Measurements from ENCODE around the gene SETD7. TPM values are rescaled to one million over a fixed set of nuclear protein-coding genes. Genes with fewer than 3 reads are reported as not detected.
"Not testable (repeated sequence)": the region's sequence is repeated elsewhere in the genome, so short reads cannot be mapped to it uniquely, and the experiment has no call there.

Gene SETD7
- total and polyA plus RNA-seq, 2 donors from 2014 or later = 6.5 to 29.1 TPM

DNA sequence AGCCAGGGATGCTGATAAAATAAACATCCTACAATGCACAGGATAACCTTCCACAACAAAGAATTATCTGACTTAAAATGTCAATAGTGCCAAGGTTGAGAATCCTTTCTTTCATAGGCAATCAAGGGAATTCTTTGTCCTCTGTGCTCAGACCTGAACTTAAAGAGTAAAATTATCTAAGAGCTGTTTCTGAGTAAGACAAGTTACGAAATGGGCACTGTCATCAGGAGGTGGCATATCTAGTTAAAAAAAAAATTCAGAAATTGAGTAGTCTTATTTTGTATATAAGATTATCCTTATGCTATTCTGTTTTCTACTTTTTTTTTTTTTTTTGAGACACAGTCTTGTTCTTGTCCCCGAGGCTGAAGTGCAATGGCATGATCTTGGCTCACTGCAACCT lies 105.4 kb downstream of the SETD7 start:
- Histone ChIP-seq H3K4me1 (ENCODE audit: control insufficient read depth in 2 of 3, insufficient read depth in 2 of 3, low read depth in 1 of 3, low read length in 3 of 3) (peaks cover 0 to 11% (median 8%) of the 10 kb centered on the region in 3 donors), H3K9ac (ENCODE audit: low read length in 3 of 3) (no peak overlapping the region), H3K4me3 (ENCODE audit: low read length in 3 of 3) (no peak overlapping the region), H3K36me3 (ENCODE audit: control insufficient read depth in 2 of 3, insufficient read depth in 3 of 3, low read length in 3 of 3) (no peaks in the 10 kb centered on the region), H3K27me3 (ENCODE audit: control insufficient read depth, insufficient read depth, low read length) (no peaks in the 10 kb centered on the region), H3K9me3 (ENCODE audit: control insufficient read depth in 2 of 3, insufficient read depth in 1 of 3, low read length in 3 of 3) (no peaks in the 10 kb centered on the region), H3K27ac (ENCODE audit: low read depth in 2 of 2, low read length in 2 of 2) (no peak overlapping the region)
- no peak for FAIRE-seq
- intact Hi-C loops (cut with DNase I) = no loop called here
- TF ChIP-seq, protein P1, sequence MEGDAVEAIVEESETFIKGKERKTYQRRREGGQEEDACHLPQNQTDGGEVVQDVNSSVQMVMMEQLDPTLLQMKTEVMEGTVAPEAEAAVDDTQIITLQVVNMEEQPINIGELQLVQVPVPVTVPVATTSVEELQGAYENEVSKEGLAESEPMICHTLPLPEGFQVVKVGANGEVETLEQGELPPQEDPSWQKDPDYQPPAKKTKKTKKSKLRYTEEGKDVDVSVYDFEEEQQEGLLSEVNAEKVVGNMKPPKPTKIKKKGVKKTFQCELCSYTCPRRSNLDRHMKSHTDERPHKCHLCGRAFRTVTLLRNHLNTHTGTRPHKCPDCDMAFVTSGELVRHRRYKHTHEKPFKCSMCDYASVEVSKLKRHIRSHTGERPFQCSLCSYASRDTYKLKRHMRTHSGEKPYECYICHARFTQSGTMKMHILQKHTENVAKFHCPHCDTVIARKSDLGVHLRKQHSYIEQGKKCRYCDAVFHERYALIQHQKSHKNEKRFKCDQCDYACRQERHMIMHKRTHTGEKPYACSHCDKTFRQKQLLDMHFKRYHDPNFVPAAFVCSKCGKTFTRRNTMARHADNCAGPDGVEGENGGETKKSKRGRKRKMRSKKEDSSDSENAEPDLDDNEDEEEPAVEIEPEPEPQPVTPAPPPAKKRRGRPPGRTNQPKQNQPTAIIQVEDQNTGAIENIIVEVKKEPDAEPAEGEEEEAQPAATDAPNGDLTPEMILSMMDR (IDR thresholded peaks at IDR 0.05; ENCODE audit: borderline replicate concordance, extremely low read depth, insufficient read depth) = no peak
- DNase-seq = no peak

DNA sequence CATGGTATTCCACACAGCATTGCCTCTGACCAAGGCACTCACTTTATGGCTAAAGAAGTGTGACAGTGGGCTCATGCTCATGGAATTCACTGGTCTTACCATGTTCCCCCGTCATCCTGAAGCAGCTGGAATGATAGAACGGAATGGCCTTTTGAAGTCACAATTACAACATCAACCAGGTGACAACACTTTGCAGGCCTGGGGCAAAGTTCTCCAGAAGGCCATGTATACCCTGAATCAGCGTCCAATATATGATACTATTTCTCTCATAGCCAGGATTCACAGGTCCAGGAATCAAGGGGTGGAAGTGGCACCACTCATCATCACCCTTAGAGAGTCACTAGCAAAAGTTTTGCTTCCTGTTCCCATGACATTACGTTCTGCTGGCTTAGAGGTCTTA lies 108.9 kb downstream of the SETD7 start:
- DNase-seq; H3K4me3 ChIP-seq (ENCODE audit: low read length in 3 of 3); intact Hi-C loops (cut with DNase I): not testable (repeated sequence)

More for the DNA sequence above, 108.9 kb downstream of the SETD7 start:
- H3K36me3 ChIP-seq (ENCODE audit: control insufficient read depth in 2 of 3, insufficient read depth in 3 of 3, low read length in 3 of 3); H3K27ac ChIP-seq (ENCODE audit: low read depth in 2 of 2, low read length in 2 of 2); H3K4me1 ChIP-seq (ENCODE audit: control insufficient read depth in 2 of 3, insufficient read depth in 2 of 3, low read depth in 1 of 3, low read length in 3 of 3); FAIRE-seq; H3K27me3 ChIP-seq (ENCODE audit: control insufficient read depth, insufficient read depth, low read length); H3K9ac ChIP-seq (ENCODE audit: low read length in 3 of 3); H3K9me3 ChIP-seq (ENCODE audit: control insufficient read depth in 2 of 3, insufficient read depth in 1 of 3, low read length in 3 of 3): not testable (repeated sequence)

Other genes with a start within 250 kb of the SETD7 start
- 9.8 TPM for gene RAB33B, start 102.1 kb downstream of the SETD7 start, total RNA-seq
- 2.5 TPM for gene RAB33B, start 102.1 kb downstream of the SETD7 start, polyA plus RNA-seq (ENCODE audit: insufficient read depth, low read depth, low replicate concordance)
- 62.8 TPM for gene MGST2, start 109.6 kb upstream of the SETD7 start, total RNA-seq
- gene MGST2, start 109.6 kb upstream of the SETD7 start, polyA plus RNA-seq (ENCODE audit: insufficient read depth, low read depth, low replicate concordance) = 168 TPM

Measured in kidney (tissue), 14 donors.